Measurements from ENCODE around the gene RHOT1.
"Not testable (repeated sequence)": the region's sequence is repeated elsewhere in the genome, so short reads cannot be mapped to it uniquely, and the experiment has no call there.

DNA sequence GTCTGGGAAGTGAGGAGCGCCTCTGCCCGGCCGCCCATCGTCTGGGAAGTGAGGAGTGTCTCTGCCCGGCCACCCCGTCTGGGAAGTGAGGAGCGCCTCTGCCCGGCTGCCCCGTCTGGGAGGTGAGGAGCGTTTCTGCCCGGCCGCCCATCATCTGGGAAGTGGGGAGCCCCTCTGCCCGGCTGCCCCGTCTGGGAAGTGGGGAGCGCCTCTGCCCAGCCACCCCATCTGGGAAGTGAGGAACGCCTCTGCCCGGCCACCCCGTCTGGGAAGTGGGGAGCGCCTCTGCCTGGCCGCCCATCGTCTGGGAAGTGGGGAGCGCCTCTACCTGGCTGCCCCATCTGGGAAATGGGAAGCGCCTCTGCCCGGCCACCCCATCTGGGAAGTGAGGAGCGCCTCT is 37.2 kb downstream of the RHOT1 start:
- not testable (repeated sequence) for TF ChIP-seq FOS (IDR thresholded peaks at IDR 0.05; ENCODE audit: borderline replicate concordance, insufficient read depth, low read length); EZH2 (IDR thresholded peaks at IDR 0.05; ENCODE audit: borderline replicate concordance, low read depth, low read length, severe bottlenecking); GATA2 (IDR thresholded peaks at IDR 0.05; ENCODE audit: insufficient read depth, insufficient read length, low read depth, low read length); POLR2A (IDR thresholded peaks at IDR 0.05; ENCODE audit: low read depth, low read length); POLR2AphosphoS5 (IDR thresholded peaks at IDR 0.05; ENCODE audit: insufficient read depth, low read depth, low read length); JUN (IDR thresholded peaks at IDR 0.05; ENCODE audit: borderline replicate concordance, insufficient read depth, insufficient read length, low read depth); MYC (IDR thresholded peaks at IDR 0.05; ENCODE audit: low read depth, low read length)
- TF ChIP-seq, protein P1, sequence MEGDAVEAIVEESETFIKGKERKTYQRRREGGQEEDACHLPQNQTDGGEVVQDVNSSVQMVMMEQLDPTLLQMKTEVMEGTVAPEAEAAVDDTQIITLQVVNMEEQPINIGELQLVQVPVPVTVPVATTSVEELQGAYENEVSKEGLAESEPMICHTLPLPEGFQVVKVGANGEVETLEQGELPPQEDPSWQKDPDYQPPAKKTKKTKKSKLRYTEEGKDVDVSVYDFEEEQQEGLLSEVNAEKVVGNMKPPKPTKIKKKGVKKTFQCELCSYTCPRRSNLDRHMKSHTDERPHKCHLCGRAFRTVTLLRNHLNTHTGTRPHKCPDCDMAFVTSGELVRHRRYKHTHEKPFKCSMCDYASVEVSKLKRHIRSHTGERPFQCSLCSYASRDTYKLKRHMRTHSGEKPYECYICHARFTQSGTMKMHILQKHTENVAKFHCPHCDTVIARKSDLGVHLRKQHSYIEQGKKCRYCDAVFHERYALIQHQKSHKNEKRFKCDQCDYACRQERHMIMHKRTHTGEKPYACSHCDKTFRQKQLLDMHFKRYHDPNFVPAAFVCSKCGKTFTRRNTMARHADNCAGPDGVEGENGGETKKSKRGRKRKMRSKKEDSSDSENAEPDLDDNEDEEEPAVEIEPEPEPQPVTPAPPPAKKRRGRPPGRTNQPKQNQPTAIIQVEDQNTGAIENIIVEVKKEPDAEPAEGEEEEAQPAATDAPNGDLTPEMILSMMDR (IDR thresholded peaks at IDR 0.05; ENCODE audit: extremely low read depth in 1 of 2, insufficient read depth in 1 of 2, low read depth in 1 of 2, low read length in 2 of 2), result not testable (repeated sequence)
- TF ChIP-seq, protein P2, sequence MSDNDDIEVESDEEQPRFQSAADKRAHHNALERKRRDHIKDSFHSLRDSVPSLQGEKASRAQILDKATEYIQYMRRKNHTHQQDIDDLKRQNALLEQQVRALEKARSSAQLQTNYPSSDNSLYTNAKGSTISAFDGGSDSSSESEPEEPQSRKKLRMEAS (IDR thresholded peaks at IDR 0.05; ENCODE audit: insufficient read depth, insufficient read length), result not testable (repeated sequence)

Measured in endothelial cell of umbilical vein (primary cell).